Fibroblast of peridontal ligament (primary cell): Measurements from ENCODE around the gene HCST.

Source experiments
- DNase-seq: peaks from one replicate; pipeline ENCODE4 v3.0.0-alpha.2; 2010; ENCODE audit errors: extremely low read depth

The HCST gene

GRCh38 chr19:35937345-35938281, 35.3 kb downstream of the HCST start:
- no peak for DNase-seq

- no peak for DNase-seq
Measured at GRCh38 chr19:35938282-35939224, 36.2 kb downstream of the HCST start.

GRCh38 chr19:35939307-35940077, 37.2 kb downstream of the HCST start:
- DNase-seq = no peak

- no peak for DNase-seq
Measured at GRCh38 chr19:35940078-35940775, 37.9 kb downstream of the HCST start.

GRCh38 chr19:35940839-35941238, 38.5 kb downstream of the HCST start:
- DNase-seq = no peak

- DNase-seq = no peak
Measured at GRCh38 chr19:35942235-35942634, 39.9 kb downstream of the HCST start.

GRCh38 chr19:35943321-35944301, 41.3 kb downstream of the HCST start:
- DNase-seq = no peak

- no peak for DNase-seq
Measured at GRCh38 chr19:35944556-35944955, 42.2 kb downstream of the HCST start.

GRCh38 chr19:35945121-35945790, 42.9 kb downstream of the HCST start:
- DNase-seq = no peak

GRCh38 chr19:35946203-35946602, 43.9 kb downstream of the HCST start:
- no peak for DNase-seq

- DNase-seq = no peak
Measured at GRCh38 chr19:35949131-35949530, 46.8 kb downstream of the HCST start.
